Left kidney (tissue), 2 donors: ENCODE data around the gene TCIRG1. TPM values are rescaled to one million over a fixed set of nuclear protein-coding genes. Genes with fewer than 3 reads are reported as not detected.

Source experiments
- DNase-seq: peaks from one replicate; pipeline ENCODE4 v3.0.0-alpha.2; 2013
- polyA plus RNA-seq: library from polyadenylated mRNA; unstranded; fragments of 120-200 nt; gene quantifications from one replicate; pipeline ENCODE4 v1.2.1, GENCODE V29; 2013; ENCODE audit not compliant: insufficient read length

Gene TCIRG1
- polyA plus RNA-seq, 1 donor = 16.7 TPM

GRCh38 chr11:68036717-68037239 is 2.0 kb upstream of the TCIRG1 start:
- DNase-seq = no peak

- DNase-seq = no peak
Measured at GRCh38 chr11:68037411-68038225, 1.2 kb upstream of the TCIRG1 start.

- DNase-seq = no peak
Measured at GRCh38 chr11:68038226-68038717, 553 bp upstream of the TCIRG1 start.

GRCh38 chr11:68039526-68040086 is 781 bp downstream of the TCIRG1 start:
- no peak for DNase-seq

GRCh38 chr11:68040101-68040956 is 1.5 kb downstream of the TCIRG1 start:
- peak; percentile 52 for DNase-seq

- DNase-seq = no peak
Measured at GRCh38 chr11:68040957-68041591, 2.2 kb downstream of the TCIRG1 start.

- DNase-seq = no peak
Measured at GRCh38 chr11:68041617-68042218, 2.9 kb downstream of the TCIRG1 start.

- no peak for DNase-seq
Measured at GRCh38 chr11:68042219-68043028, 3.6 kb downstream of the TCIRG1 start.

GRCh38 chr11:68043029-68043348 is 4.2 kb downstream of the TCIRG1 start:
- no peak for DNase-seq

- no peak for DNase-seq
Measured at GRCh38 chr11:68043349-68044144, 4.7 kb downstream of the TCIRG1 start.

GRCh38 chr11:68044145-68044813 is 5.5 kb downstream of the TCIRG1 start:
- DNase-seq = no peak

- no peak for DNase-seq
Measured at GRCh38 chr11:68044898-68045351, 6.1 kb downstream of the TCIRG1 start.

- no peak for DNase-seq
Measured at GRCh38 chr11:68047437-68048290, 8.8 kb downstream of the TCIRG1 start.

GRCh38 chr11:68048681-68049508 is 10.1 kb downstream of the TCIRG1 start:
- no peak for DNase-seq

- DNase-seq = no peak
Measured at GRCh38 chr11:68049509-68050370, 10.9 kb downstream of the TCIRG1 start.

- no peak for DNase-seq
Measured at GRCh38 chr11:68050371-68050841, 11.6 kb downstream of the TCIRG1 start.
